ENCODE measurements around the gene NUDCD3.
A peak's percentile ranks its signal among the peaks of the same experiment; 100 is the strongest.

NUDCD3 gene

DNA sequence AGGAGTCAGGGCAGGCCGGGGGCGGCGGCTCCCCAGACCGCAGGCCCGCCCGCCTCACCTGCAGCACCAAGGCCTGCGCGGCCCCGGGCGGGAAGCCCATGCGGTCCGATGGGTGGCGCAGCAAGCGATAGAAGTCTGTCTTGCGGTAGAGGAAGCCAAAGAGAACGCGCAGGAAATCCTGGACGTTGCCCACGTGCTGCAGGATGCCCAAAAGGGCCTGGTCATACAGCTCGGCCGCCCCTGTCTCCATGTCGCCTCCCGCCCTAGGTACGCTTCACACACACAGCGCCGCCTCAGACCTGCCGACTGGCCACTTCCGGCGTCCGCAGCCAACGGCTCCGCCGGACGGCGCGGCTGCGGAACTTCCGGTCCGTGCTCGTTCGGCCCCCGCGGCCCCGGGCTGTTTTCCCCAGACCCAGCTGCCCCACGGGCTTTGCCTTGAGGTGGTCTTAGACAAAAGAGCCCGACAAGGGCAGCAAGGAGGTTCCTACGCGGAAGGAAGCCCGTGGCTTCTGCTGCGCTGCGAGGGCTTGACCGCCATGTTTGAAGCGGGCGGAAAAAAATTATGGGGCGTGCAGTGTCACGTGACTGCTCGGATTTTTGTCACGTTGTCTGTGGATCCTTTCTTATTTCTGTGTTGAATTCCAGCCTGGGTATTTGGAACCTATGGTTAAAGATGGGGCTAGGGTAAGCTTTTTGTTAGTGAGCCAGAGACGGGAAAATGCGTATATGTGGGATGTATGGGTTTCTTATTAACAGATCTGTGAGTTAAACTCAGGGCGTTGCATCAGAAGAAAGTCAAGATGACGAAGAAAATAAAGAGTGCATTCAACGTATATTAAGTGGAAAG lies at the start of gene NUDCD3:
Gene NUDCD3, minus strand, starts transcription at position 308 of the 850 bp plus-strand sequence. Its CDS starts 58 bp downstream, at position 250.
- DNase-seq = peak; percentile 93 to 94

GRCh38 chr7:44539669-44540506 lies 49.4 kb upstream of the NUDCD3 start:
- no peak for DNase-seq

DNA sequence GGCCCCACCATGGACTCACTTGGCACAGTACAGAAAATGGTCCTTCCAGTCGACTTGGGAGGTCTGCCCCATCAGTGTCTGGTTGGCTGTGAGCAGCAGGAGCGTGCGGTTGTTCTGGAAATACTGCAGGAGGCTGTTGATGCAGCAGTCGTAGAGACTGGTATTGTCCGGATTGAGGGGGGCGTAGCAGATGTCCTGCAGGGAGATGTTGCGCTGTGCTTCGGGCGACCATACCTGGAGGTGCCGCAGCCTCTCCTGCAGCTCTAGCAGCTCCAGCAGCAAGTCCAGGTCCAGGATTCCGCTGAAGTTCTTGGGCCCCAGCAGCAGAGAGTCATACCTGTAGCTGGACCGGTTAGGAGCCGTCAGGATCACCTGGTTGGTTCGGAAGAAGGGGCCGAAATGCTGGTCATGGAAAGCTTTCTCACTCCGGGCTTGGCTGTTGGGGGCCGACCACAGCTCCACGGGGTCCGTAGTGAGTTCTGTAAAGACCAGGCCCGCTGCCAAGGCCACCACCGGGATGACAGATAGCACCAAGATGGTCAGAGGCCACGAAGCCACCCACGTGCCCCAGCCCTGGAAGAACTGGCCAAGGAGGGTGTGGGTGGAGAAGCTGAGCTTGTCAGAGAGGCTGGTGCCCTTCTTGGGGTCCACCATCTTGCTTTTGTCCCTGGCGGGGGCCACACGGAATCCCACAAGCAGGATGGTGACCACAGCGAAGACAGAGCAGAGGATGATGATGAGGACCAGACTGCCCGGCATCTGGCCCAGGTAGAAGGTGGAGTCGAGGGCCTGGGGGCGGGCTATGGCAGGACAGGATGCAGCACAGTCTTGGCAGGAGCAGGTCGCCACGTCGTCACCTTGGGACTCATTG lies 48.6 kb upstream of the NUDCD3 start:
- DNase-seq = no peak

GRCh38 chr7:44538093-44538797 lies 47.8 kb upstream of the NUDCD3 start:
- no peak for DNase-seq

DNA sequence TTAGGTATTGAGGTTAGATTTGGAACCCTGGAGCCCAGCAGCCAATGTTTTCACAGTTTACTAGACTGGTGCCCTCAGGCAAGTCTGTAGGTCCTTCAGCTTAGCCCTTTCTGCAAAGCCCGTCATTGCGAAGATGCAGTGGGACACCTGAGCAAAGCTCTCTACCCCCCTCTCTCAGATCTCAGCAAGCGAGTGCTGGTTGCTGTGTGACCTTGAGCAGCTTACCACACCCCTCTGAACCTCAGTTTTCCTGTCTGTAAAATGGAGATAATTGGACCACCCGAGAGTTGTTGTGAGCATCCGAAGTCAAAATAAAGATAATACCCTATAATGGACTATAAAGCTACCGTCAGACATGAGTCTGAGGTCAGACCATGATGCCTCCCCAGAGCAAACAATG lies 47.0 kb upstream of the NUDCD3 start:
- no peak for DNase-seq

GRCh38 chr7:44536090-44536489 lies 45.6 kb upstream of the NUDCD3 start:
- DNase-seq = no peak

DNA sequence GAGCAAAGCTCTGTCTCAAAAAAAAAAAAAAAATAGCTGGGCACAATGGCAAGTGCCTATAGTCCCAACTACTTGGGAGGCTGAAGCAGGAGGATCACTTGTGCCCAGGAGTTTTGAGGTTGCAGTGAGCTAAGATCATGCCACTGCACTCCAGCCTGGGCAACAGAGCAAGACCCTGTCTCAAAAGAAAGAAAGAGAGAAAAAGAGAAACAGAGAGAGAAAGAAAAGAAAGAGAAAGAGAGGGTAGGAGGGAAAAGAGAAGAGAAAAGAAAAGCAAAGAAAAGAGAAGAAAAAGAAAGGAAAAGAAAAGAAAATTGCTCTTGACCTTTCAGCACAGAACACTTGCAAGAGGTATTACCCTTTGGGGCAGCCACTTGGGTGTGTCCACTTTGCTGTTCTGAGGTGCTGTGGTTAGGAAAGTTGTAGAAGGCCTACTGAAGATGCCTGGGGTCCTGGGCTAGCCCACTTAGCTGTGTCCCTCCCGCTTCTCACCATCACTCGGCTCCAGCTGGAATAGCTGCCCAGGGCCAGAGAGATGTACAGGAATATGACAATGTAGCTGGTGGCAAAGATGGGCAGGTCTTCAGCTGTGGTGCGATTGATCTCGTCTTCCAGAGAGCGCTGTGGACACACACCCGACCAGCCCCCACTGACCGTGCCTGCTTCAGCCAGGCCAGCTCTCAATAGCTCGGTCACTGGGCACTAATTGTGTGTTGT lies 45.0 kb upstream of the NUDCD3 start:
- no peak for DNase-seq

- peak; percentile 85 to 91 for DNase-seq
Observed at GRCh38 chr7:44534501-44534900, 44.0 kb upstream of the NUDCD3 start.

- peak; percentile 38 to 57 for DNase-seq
Observed at GRCh38 chr7:44534087-44534486, 43.6 kb upstream of the NUDCD3 start.

- peak; percentile 69 to 70 for DNase-seq
Observed at GRCh38 chr7:44533301-44534055, 43.0 kb upstream of the NUDCD3 start.

DNA sequence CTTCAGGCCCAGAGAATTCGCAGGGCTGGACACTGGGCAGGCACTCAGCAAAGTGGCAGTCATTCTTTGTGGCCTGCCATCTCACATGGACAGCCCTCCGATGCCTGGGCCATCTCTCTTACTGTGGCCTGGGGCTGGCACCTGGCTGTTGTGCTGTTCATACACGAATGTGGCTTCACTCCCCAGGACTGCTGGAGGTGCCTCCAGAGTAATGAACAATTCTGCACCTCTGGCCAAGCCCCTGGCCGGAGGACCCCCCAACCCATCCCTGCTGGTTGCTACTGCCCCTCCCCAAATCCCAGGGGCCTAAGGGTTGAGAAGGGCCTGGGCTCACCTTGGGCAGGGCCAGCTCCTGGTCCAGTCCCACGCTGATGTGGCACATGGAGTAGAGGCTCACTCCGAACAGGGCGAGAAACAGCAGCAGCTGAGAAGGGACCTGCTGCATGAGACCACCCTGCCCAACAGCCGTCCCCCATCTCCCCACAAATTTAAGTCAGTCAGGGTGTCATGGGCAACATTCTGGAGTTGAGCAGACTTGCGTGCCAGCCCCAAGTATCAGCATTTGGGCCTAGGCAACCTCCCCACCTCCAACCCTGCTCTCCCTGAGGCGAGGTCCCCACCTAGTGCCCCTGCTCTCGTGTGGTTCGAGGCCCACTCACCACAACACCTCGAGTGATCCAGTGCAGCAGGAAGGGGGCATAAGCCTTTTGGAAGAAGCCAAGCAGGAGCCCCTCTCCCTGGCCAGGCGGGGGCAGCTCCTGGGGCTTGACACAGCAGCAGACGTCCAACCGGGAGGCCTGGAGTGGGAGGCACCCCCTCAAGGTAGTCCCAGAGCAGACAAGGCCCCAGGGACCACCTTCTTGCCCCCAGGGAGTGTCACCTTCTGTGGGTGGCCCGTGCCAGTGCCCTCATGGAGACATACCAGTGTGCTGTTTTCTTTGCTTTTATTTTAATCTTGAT lies 41.2 kb upstream of the NUDCD3 start:
- DNase-seq = no peak

- no peak for DNase-seq
Observed at GRCh38 chr7:44530990-44531389, 40.5 kb upstream of the NUDCD3 start.

GRCh38 chr7:44524811-44525388 lies 34.4 kb upstream of the NUDCD3 start:
- no peak for DNase-seq

GRCh38 chr7:44522315-44522714 lies 31.9 kb upstream of the NUDCD3 start:
- DNase-seq = no peak

GRCh38 chr7:44521347-44522095 lies 31.1 kb upstream of the NUDCD3 start:
- no peak for DNase-seq

DNA sequence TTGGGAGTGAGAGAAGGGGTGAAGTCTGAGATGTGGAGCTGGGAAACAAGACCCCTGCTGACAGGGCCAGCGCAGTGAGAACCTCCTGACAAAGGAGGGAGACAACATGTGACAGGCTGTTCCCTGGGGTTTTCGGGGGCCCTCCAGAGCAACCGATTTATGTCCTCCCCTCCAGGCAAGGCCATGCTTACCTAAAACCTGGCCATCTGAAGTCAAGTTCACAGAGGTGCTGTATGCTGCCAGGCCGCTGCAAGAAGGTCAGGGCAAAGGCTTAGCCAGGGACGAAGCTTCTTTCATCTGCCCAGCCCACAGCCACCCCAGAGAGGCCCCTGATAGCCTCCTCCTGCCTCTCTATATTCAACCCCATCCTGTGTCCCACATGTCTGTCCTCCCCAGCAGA lies 30.1 kb upstream of the NUDCD3 start:
- DNase-seq = no peak

DNA sequence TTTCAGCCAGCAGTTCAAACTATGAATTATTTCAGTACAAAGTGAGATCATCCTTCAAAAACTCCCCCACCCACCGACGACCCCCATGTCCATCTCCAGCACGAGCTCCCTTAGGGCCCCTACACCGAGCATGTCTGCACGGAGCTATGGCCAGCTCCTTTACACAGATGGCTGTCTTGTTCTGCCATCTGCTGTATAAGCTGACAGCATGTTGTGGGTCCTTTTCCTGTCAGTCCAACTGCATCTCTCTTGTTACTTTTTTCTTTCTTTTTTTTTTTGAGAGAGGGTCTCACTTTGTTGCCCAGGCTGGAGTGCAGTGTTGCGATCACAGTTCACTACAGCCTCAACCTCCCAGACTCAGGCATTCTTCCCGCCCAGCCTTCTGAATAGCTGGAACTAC lies 29.1 kb upstream of the NUDCD3 start:
- no peak for DNase-seq

- no peak for DNase-seq
Observed at GRCh38 chr7:44518761-44519160, 28.3 kb upstream of the NUDCD3 start.

Data from SHP77 (cell line).